MM.1S (cell line): ENCODE data around the gene OR5H1.
"Not testable (repeated sequence)": the region's sequence is repeated elsewhere in the genome, so short reads cannot be mapped to it uniquely, and the experiment has no call there.

Experiments
- DNase-seq: peaks from one replicate; pipeline ENCODE4 v3.0.0-alpha.2; 2015
- H2AFZ ChIP-seq: fragments of 300-600 bp; sonication (generic); 2 replicates; pipeline ENCODE4 v1.6.0; 2016; ENCODE audit warnings: antibody characterized with exemption, low read length
- H3F3A ChIP-seq: fragments of 300-600 bp; sonication (generic); 2 replicates; pipeline ENCODE4 v1.6.1; 2016; ENCODE audit warnings: mild to moderate bottlenecking, antibody characterized with exemption, low read length, moderate library complexity, mixed read lengths; ENCODE audit not compliant: insufficient read depth
- H3K27ac ChIP-seq: fragments of 300-600 bp; sonication (generic); 2 replicates; pipeline ENCODE4 v1.5.1; 2016; ENCODE audit warnings: mild to moderate bottlenecking, low read length
- H3K27me3 ChIP-seq: fragments of 300-600 bp; sonication (generic); replicated peaks from 2 replicates; pipeline ENCODE4 v1.6.0; 2016; ENCODE audit warnings: low read length; ENCODE audit not compliant: insufficient read depth
- H3K36me3 ChIP-seq: fragments of 300-600 bp; sonication (generic); replicated peaks from 2 replicates; pipeline ENCODE4 v1.6.1; 2016; ENCODE audit warnings: mild to moderate bottlenecking, low read length, mixed read lengths; ENCODE audit not compliant: insufficient read depth
- H3K4me1 ChIP-seq: fragments of 300-600 bp; sonication (generic); 2 replicates; pipeline ENCODE4 v1.6.1; 2016; ENCODE audit warnings: low read length, mixed read lengths
- H3K4me2 ChIP-seq: fragments of 300-600 bp; sonication (generic); 2 replicates; pipeline ENCODE4 v1.6.0; 2016; ENCODE audit warnings: low read depth, low read length
- H3K4me3 ChIP-seq: fragments of 300-600 bp; sonication (generic); 2 replicates; pipeline ENCODE4 v1.5.1; 2016; ENCODE audit warnings: low read length, mixed read lengths
- H3K79me2 ChIP-seq: fragments of 300-600 bp; sonication (generic); 2 replicates; pipeline ENCODE4 v1.6.1; 2016; ENCODE audit warnings: mixed run types, low read length, mixed read lengths
- H3K9ac ChIP-seq: fragments of 300-600 bp; sonication (generic); 2 replicates; pipeline ENCODE4 v1.6.1; 2016; ENCODE audit warnings: low read length, mixed read lengths
- H3K9me2 ChIP-seq: fragments of 300-600 bp; sonication (generic); replicated peaks from 2 replicates; pipeline ENCODE4 v1.6.1; 2016; ENCODE audit warnings: mild to moderate bottlenecking, low read length, mixed read lengths; ENCODE audit not compliant: insufficient read depth
- H3K9me3 ChIP-seq: fragments of 300-600 bp; sonication (generic); replicated peaks from 2 replicates; pipeline ENCODE4 v1.6.1; 2016; ENCODE audit warnings: mild to moderate bottlenecking, low read length, mixed read lengths; ENCODE audit not compliant: insufficient read depth
- H4K20me1 ChIP-seq: fragments of 300-600 bp; sonication (generic); 2 replicates; pipeline ENCODE4 v1.6.1; 2016; ENCODE audit warnings: mild to moderate bottlenecking, low read length, moderate library complexity, mixed read lengths; ENCODE audit not compliant: insufficient read depth
- CTCF ChIP-seq: fragments of 300-600 bp; sonication (generic); IDR thresholded peaks from 2 replicates; pipeline ENCODE4 v1.5.1; 2016; ENCODE audit warnings: antibody characterized with exemption, low read length, mixed read lengths
- EZH2 ChIP-seq: fragments of 300-600 bp; sonication (generic); optimal IDR thresholded peaks from 2 replicates; pipeline ENCODE3; 2017; ENCODE audit warnings: low read depth, mild to moderate bottlenecking, antibody characterized with exemption, low read length, mixed read lengths
- EZH2phosphoT487 ChIP-seq: fragments of 300-600 bp; sonication (generic); IDR thresholded peaks from 2 replicates; pipeline ENCODE4 v1.6.1; 2018; ENCODE audit warnings: antibody characterized with exemption, low read length

Gene OR5H1

GRCh38 chr3:98114264-98114663 lies 16.3 kb upstream of the OR5H1 start:
- Histone ChIP-seq H3K36me3 (no peaks in the 10 kb centered on the region), H3F3A (no peaks in the 10 kb centered on the region), H3K27me3 (no peaks in the 10 kb centered on the region), H3K4me3 (no peak overlapping the region), H3K4me2 (no peak overlapping the region), H3K9me2 (no peaks in the 10 kb centered on the region), H3K9me3 (no peaks in the 10 kb centered on the region), H3K9ac (no peak overlapping the region), H2AFZ (no peak overlapping the region), H3K4me1 (no peaks in the 10 kb centered on the region), H4K20me1 (no peaks in the 10 kb centered on the region), H3K79me2 (no peaks in the 10 kb centered on the region), H3K27ac (no peak overlapping the region)
- TF ChIP-seq CTCF (no peak), EZH2phosphoT487 (no peak), EZH2 (no peak)
- no peak for DNase-seq

- TF ChIP-seq EZH2phosphoT487, result no peak
- Histone ChIP-seq H3K9me3 (no peaks in the 10 kb centered on the region), H3K4me2 (no peak overlapping the region), H3K27me3 (no peaks in the 10 kb centered on the region), H3K79me2 (no peaks in the 10 kb centered on the region), H3K9ac (no peak overlapping the region), H3K27ac (no peak overlapping the region), H3K4me3 (no peak overlapping the region), H3K4me1 (no peaks in the 10 kb centered on the region), H4K20me1 (no peaks in the 10 kb centered on the region), H3F3A (no peaks in the 10 kb centered on the region), H3K36me3 (no peaks in the 10 kb centered on the region), H2AFZ (no peak overlapping the region), H3K9me2 (no peaks in the 10 kb centered on the region)
- no peak for DNase-seq
These were observed 14.8 kb upstream of the OR5H1 start for GRCh38 chr3:98115717-98116116.

- Histone ChIP-seq H3K9me2 (no peaks in the 10 kb centered on the region), H3K27me3 (no peaks in the 10 kb centered on the region), H3K9ac (no peak overlapping the region), H3K36me3 (no peaks in the 10 kb centered on the region), H3F3A (no peaks in the 10 kb centered on the region), H3K4me3 (no peak overlapping the region), H2AFZ (no peak overlapping the region), H4K20me1 (no peaks in the 10 kb centered on the region), H3K9me3 (no peaks in the 10 kb centered on the region), H3K79me2 (no peaks in the 10 kb centered on the region), H3K4me1 (no peaks in the 10 kb centered on the region), H3K27ac (no peak overlapping the region), H3K4me2 (no peak overlapping the region)
- TF ChIP-seq EZH2phosphoT487 (no peak), CTCF (no peak), EZH2 (no peak)
- no peak for DNase-seq
These were observed 6.1 kb downstream of the OR5H1 start for GRCh38 chr3:98136631-98137030.

- H3K9me3 ChIP-seq, H3K4me3 ChIP-seq, H3K4me1 ChIP-seq, H3F3A ChIP-seq, H3K36me3 ChIP-seq, H3K9ac ChIP-seq, H3K27ac ChIP-seq, H2AFZ ChIP-seq, H3K79me2 ChIP-seq, H3K9me2 ChIP-seq, H4K20me1 ChIP-seq, H3K27me3 ChIP-seq: not testable (repeated sequence)
- H3K4me2 ChIP-seq, result peak overlapping the region; percentile 10; the same call in 1 of the 2 replicates
- peak; percentile 37 for DNase-seq
These were observed 7.5 kb downstream of the OR5H1 start for GRCh38 chr3:98137826-98138557.
